Common myeloid progenitor, CD34-positive (primary cell): ENCODE results near the gene SLC51B.
"Not testable (repeated sequence)": the region's sequence is repeated elsewhere in the genome, so short reads cannot be mapped to it uniquely, and the experiment has no call there.

Experiments
- CTCF ChIA-PET: fragments of 350-600 bp; sonication (Branson Sonifier 250); formaldehyde crosslinking; loops from one replicate; lab custom pipeline; 2021; ENCODE audit warnings: antibody characterized with exemption; lab: Charles Lee
- POLR2A ChIA-PET: fragments of 350-600 bp; sonication (Branson Sonifier 250); formaldehyde crosslinking; loops from one replicate; lab custom pipeline; 2021; ENCODE audit warnings: antibody characterized with exemption; lab: Charles Lee
- DNase-seq, 3 donors: peaks; one replicate each; pipeline versions ENCODE4 v3.0.0 to v3.0.0-alpha.2; 2013
- H3K27ac ChIP-seq, 2 experiments: 1 replicate in 1 of 2; 2 replicates in 1 of 2; pipeline ENCODE4 v1.7.0; 2013; ENCODE audit warnings: inconsistent platforms in 2 of 2, low read length in 2 of 2, mild to moderate bottlenecking in 2 of 2, low read depth in 1 of 2, moderate library complexity in 1 of 2; ENCODE audit not compliant: severe bottlenecking in 2 of 2, insufficient read depth in 1 of 2, poor library complexity in 1 of 2
- H3K27me3 ChIP-seq, 5 experiments: replicated peaks in 2 of 5; 1 replicate in 3 of 5; 2 replicates in 2 of 5; pipeline versions ENCODE4 v1.6.1 to v1.7.0; 2013; ENCODE audit warnings: low read length in 4 of 5, mild to moderate bottlenecking in 2 of 5, moderate library complexity in 2 of 5, inconsistent platforms in 1 of 5; ENCODE audit not compliant: insufficient read depth in 5 of 5, control insufficient read depth in 4 of 5
- H3K36me3 ChIP-seq, 4 experiments: 1 replicate in 2 of 4; 2 replicates in 2 of 4; pipeline versions ENCODE4 v1.6.1 to v1.7.0; 2013; ENCODE audit warnings: low read length in 3 of 4, control low read depth in 1 of 4, mild to moderate bottlenecking in 1 of 4; ENCODE audit not compliant: control insufficient read depth in 4 of 4, insufficient read depth in 4 of 4
- H3K4me1 ChIP-seq, 4 experiments: 1 replicate in 3 of 4; 2 replicates in 1 of 4; pipeline versions ENCODE4 v1.6.1 to v1.7.1; 2013; ENCODE audit warnings: low read length in 3 of 4, mild to moderate bottlenecking in 3 of 4, control low read depth in 1 of 4, inconsistent platforms in 1 of 4, moderate library complexity in 1 of 4; ENCODE audit not compliant: control insufficient read depth in 4 of 4, insufficient read depth in 4 of 4; ENCODE audit errors: control extremely low read depth in 1 of 4
- H3K4me3 ChIP-seq, 7 experiments: 1 replicate in 4 of 7; 2 replicates in 3 of 7; pipeline versions ENCODE4 v1.5.1 to v1.7.0; 2013; ENCODE audit warnings: mild to moderate bottlenecking in 7 of 7, low read length in 6 of 7, moderate library complexity in 6 of 7, inconsistent platforms in 2 of 7, low read depth in 2 of 7, control low read depth in 1 of 7; ENCODE audit not compliant: insufficient read depth in 4 of 7, control insufficient read depth in 1 of 7; ENCODE audit errors: extremely low read depth in 1 of 7
- H3K9me3 ChIP-seq, 5 experiments: 1 replicate in 4 of 5; 2 replicates in 1 of 5; pipeline versions ENCODE4 v1.6.1 to v1.7.1; 2013; ENCODE audit warnings: low read length in 4 of 5, mild to moderate bottlenecking in 2 of 5, inconsistent platforms in 1 of 5, low read depth in 1 of 5, moderate library complexity in 1 of 5; ENCODE audit not compliant: control insufficient read depth in 4 of 5, insufficient read depth in 2 of 5; ENCODE audit errors: control extremely low read depth in 1 of 5
- WGBS: methylation state at CpG from one replicate; pipeline ENCODE4 v1.1.5; 2013; ENCODE audit not compliant: insufficient coverage; 5-methylcytosine and 5-hydroxymethylcytosine counted together

SLC51B gene

DNA sequence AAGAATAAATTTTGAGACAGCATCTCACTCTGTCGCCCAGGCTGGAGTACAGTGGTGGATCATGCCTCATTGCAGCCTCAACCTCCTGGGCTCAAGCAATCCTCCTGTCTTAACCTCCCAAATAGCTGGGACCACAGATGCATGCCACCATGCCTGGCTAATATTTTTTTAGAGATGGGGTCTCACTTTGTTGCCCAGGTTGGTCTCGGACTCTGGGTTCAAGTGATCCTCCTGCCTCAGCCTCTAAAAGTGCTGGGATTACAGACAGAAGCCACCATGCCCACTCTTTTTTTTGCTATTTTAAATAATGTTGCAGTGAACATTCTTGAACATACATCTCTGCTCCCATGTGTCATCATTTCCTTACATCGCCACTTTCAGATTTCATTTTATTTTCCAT is 6.8 kb upstream of the SLC51B start:
- ChIA-PET POLR2A (no interaction called here), CTCF (interaction anchor here (1.1 to 1.7 kb wide), 5 partner anchors 13 to 63 kb away, joined by 3 to 6 read pairs (median 5); no protein-coding TSS in a partner anchor)
- DNase-seq, result no peak
- Histone ChIP-seq H3K27ac (no peak overlapping the region), H3K9me3 (no peaks in the 10 kb centered on the region), H3K4me1 (peaks cover 1 to 5% (median 3%) of the 10 kb centered on the region in 4 experiments), H3K4me3 (no peak overlapping the region), H3K36me3 (no peaks in the 10 kb centered on the region), H3K27me3 (no peaks in the 10 kb centered on the region)
- 92% methylated on average over 3 of the region's 3 CpGs for WGBS

DNA sequence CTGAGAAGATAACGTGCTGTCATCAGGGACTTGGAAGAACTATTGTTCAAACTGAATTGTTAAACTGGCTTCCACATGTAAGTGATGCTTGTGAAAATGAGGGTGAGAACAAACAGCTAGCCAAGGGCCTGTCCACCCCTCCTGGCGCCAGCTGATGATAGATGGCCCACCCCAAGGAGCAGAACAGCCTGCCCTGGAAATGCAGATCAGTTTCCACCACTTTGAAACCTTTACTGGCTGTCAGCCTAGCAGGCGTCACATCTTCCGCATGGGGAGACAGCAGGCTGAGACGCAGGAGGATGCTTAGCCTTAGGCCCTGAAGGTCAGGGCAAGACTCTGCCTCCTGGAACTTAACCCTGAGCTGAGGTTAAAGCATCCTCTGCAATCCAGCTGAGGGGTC is 6.4 kb upstream of the SLC51B start:
- DNase-seq, result no peak
- Histone ChIP-seq H3K4me1 (peaks cover 0 to 1% (median under 1%) of the 10 kb centered on the region in 4 experiments), H3K36me3 (no peaks in the 10 kb centered on the region), H3K9me3 (no peaks in the 10 kb centered on the region), H3K4me3 (no peak overlapping the region), H3K27ac (no peak overlapping the region), H3K27me3 (no peaks in the 10 kb centered on the region)
- 100% methylated on average over 4 of the region's 5 CpGs for WGBS
- ChIA-PET POLR2A (interaction anchor here (0.6 kb wide), 1 partner anchor 14 kb away, joined by 4 read pairs; no protein-coding TSS in a partner anchor), CTCF (interaction anchor here (1.1 to 1.7 kb wide), 5 partner anchors 12 to 62 kb away, joined by 3 to 6 read pairs (median 5); no protein-coding TSS in a partner anchor)

DNA sequence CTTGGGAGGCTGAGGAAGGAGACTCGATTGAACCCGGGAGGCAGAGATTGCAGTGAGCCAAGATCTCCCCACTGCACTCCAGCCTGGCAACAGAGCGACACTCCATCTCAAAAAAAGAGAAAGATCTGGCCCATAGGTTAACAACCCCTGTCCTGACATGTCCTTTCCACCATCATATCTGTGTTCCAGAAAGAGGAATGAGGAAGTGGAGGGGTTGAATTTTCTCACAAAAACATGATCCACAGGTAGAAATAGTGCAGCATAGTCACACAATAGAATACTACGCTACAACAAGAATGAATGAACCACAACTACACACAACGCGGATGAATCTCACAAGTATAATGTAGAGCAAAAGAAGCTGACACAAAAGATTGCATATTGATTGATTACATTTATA is 4.7 kb upstream of the SLC51B start:
- Histone ChIP-seq H3K4me1 (no peaks in the 10 kb centered on the region), H3K36me3 (no peaks in the 10 kb centered on the region), H3K27me3 (no peaks in the 10 kb centered on the region), H3K9me3 (no peaks in the 10 kb centered on the region), H3K4me3 (no peak overlapping the region), H3K27ac (no peak overlapping the region)
- WGBS, result 100% methylated on average over 2 of the region's 6 CpGs
- ChIA-PET CTCF (interaction anchor here (1.1 to 2.4 kb wide), 3 partner anchors 13 to 61 kb away, joined by 3 to 8 read pairs (median 3); no protein-coding TSS in a partner anchor), POLR2A (no interaction called here)
- no peak for DNase-seq

DNA sequence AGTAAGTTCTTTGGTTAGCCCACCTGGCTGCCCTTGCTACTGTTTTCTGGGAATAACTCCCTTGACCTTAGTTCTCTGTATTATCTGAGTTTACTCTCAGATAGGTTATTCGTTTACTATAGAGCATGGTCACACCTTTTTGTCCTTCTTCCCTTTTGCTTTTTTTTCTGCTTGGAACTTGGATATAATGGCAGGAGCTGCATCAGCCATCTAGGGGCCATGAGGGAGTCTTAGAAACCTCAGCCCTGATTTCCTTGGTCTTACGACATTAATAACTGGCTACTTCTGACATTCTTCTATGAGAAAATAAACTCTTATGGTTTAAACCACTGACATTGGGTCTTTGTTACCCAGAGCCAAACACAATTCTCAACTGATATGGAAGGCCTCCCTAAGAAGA is 3.4 kb upstream of the SLC51B start:
- no peaks in the 10 kb centered on the region for H3K36me3 ChIP-seq
- CTCF ChIA-PET, result interaction anchor here (1.1 to 3.2 kb wide), 7 partner anchors 9 to 60 kb away, joined by 3 to 18 read pairs (median 8); no protein-coding TSS in a partner anchor
- no peak overlapping the region for H3K4me3 ChIP-seq
- 100% methylated on average over 1 of the region's 2 CpGs for WGBS
- H3K9me3 ChIP-seq, result no peaks in the 10 kb centered on the region
- DNase-seq, result no peak
- no peak overlapping the region for H3K27ac ChIP-seq
- no peaks in the 10 kb centered on the region for H3K4me1 ChIP-seq
- no peaks in the 10 kb centered on the region for H3K27me3 ChIP-seq
- POLR2A ChIA-PET, result no interaction called here

DNA sequence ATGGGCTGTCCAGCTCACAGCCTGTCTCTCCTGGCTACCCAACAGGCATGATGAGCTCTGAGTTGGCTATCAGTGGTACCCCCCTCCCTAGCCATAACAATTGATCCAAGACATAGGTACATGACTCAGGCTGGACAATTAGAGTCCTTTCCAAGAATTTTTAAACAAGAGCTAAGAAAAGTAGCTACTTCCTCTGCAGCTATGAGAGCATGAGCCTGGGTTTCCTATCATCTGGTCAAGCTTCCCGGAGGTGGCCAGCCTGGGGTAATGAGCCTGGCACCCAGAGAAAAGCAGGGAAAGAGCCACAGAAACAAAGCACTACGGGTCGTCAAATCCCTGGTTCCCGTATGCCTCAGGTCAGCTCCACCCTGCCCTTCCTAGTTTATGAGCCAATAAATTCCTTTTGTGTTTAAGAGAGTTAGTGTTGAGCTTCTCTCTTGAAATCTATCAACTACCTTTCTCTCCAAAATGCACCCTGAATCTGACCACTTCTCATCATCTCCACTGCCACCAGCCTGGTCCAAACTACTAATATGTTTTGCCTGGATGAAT is 2.3 kb upstream of the SLC51B start:
- DNase-seq, result no peak
- Histone ChIP-seq H3K4me1 (no peaks in the 10 kb centered on the region), H3K27me3 (no peaks in the 10 kb centered on the region), H3K4me3 (no peak overlapping the region), H3K36me3 (no peaks in the 10 kb centered on the region), H3K9me3 (no peaks in the 10 kb centered on the region), H3K27ac (no peak overlapping the region)
- ChIA-PET CTCF (interaction anchor here (0.6 to 3.2 kb wide), 14 partner anchors 9 to 1335 kb away, joined by 3 to 18 read pairs (median 3); no protein-coding TSS in a partner anchor), POLR2A (interaction anchor here (0.6 kb wide), 1 partner anchor 1201 kb away, joined by 3 read pairs; no protein-coding TSS in a partner anchor)
- WGBS, result 100% methylated on average over 4 of the region's 4 CpGs

DNA sequence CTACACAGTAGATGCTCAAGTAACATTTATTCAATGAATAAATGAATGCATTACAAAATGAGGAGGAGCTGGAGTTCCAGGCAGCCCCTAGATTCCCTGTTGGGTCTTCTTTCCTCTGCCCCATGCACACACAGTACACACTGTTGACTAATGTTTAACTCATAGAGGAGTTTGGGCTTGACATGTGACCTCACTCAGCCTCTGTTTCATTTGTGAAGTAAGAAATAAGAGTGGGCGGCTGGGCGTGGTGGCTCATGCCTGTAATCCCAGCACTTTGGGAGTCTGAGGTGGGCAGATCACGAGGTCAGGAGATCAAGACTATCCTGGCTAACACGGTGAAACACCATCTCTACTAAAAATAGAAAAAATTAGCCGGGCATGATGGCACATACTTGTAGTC is 969 bp upstream of the SLC51B start:
- POLR2A ChIA-PET, result interaction anchor here (0.7 kb wide), 1 partner anchor 58 kb away, joined by 3 read pairs; no protein-coding TSS in a partner anchor
- not testable (repeated sequence) for H3K27me3 ChIP-seq, H3K9me3 ChIP-seq, H3K4me1 ChIP-seq, H3K27ac ChIP-seq, H3K4me3 ChIP-seq, DNase-seq, H3K36me3 ChIP-seq
- CTCF ChIA-PET, result interaction anchor here (1.0 to 3.2 kb wide), 9 partner anchors 11 to 67 kb away, joined by 3 to 18 read pairs (median 4); no protein-coding TSS in a partner anchor
- WGBS, result 100% methylated on average over 1 of the region's 5 CpGs

DNA sequence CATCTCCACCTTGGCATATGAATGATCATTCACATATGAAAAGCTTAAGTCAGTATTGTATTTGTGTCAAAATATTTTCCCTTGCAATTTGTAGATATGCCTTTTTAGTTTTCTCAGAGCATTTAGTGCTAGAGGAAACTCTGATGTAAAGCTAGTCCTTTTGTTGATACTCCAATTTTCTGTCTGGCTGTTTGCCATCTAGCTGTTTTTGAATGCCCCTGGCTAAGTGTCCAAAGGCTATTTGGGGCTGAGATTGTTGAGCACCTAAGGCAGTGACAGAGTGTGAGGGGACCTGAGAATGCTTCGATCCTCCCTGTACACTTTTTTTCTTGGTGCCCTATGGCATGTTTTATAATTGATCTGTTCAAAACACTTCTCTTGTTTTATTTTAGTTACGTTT is 3.1 kb downstream of the SLC51B start:
- Histone ChIP-seq H3K4me1 (peaks cover 0 to 22% (median 17%) of the 10 kb centered on the region in 4 experiments), H3K9me3 (no peaks in the 10 kb centered on the region), H3K4me3 (no peak overlapping the region), H3K36me3 (no peaks in the 10 kb centered on the region), H3K27ac (no peak overlapping the region), H3K27me3 (no peaks in the 10 kb centered on the region)
- ChIA-PET CTCF (interaction anchor here (0.9 to 12.8 kb wide), 3 partner anchors 19 to 162 kb away, joined by 3 to 282 read pairs (median 6); partner anchors contain the start of genes KBTBD13 and RASL12), POLR2A (interaction anchor here (0.6 kb wide), 2 partner anchors 9 to 341 kb away, joined by 3 to 6 read pairs; no protein-coding TSS in a partner anchor)
- WGBS, result no CpG with 5 or more reads among the region's 2 CpGs
- DNase-seq, result no peak
